HEK293 (cell line): ENCODE measurements around the gene KCNC1.

Experiments
- CTCF ChIA-PET: fragments of 350-600 bp; formaldehyde crosslinking; extraction: SDS; loops from one replicate; lab custom pipeline; 2021; ENCODE audit warnings: antibody characterized with exemption; lab: Yijun Ruan, JAX
- POLR2A ChIA-PET: fragments of 300-600 bp; formaldehyde crosslinking; extraction: SDS; loops from one replicate; lab custom pipeline; 2020; ENCODE audit warnings: antibody characterized with exemption, inconsistent platforms; lab: Yijun Ruan, JAX
- H3K27ac ChIP-seq: fragments of 200-500 bp; sonication (Bioruptor generic); 2 replicates; pipeline ENCODE4 v1.5.1; 2014; ENCODE audit warnings: low read depth, low read length, control low read depth, inconsistent platforms; ENCODE audit errors: extremely low read depth
- H3K36me3 ChIP-seq, 2 experiments: fragments of 200-500 bp in 1 of 2; sonication (Bioruptor generic) in 1 of 2; 1 replicate in 1 of 2; 2 replicates in 1 of 2; pipeline ENCODE4 v1.5.1; 2014 to 2017; ENCODE audit warnings: inconsistent platforms in 2 of 2, low read length in 2 of 2; ENCODE audit not compliant: control insufficient read depth in 2 of 2, insufficient read depth in 1 of 2
- H3K4me1 ChIP-seq: fragments of 200-500 bp; sonication (Bioruptor generic); 2 replicates; pipeline ENCODE4 v1.5.1; 2014; ENCODE audit warnings: mild to moderate bottlenecking, low read length, inconsistent platforms; ENCODE audit not compliant: control insufficient read depth, insufficient read depth
- H3K4me3 ChIP-seq: 2 replicates; pipeline ENCODE4 v1.5.1; 2011; ENCODE audit warnings: low read depth, mild to moderate bottlenecking, control low read depth, low read length, moderate library complexity
- H3K9me3 ChIP-seq: fragments of 200-500 bp; sonication (Bioruptor generic); 2 replicates; pipeline ENCODE4 v1.5.1; 2014; ENCODE audit warnings: low read depth, low read length, inconsistent platforms; ENCODE audit not compliant: control insufficient read depth, insufficient read depth
- BCL11A ChIP-seq: fragments of 450-650 bp; formaldehyde crosslinking; IDR thresholded peaks from 2 replicates; pipeline ENCODE4 v1.5.1; 2016; ENCODE audit warnings: low read depth, missing biosample characterization, missing genetic modification characterization
- ELK4 ChIP-seq: IDR thresholded peaks from 2 replicates; pipeline ENCODE4 v1.6.1; 2011; ENCODE audit warnings: mild to moderate bottlenecking, low read depth, low read length, borderline replicate concordance
- GLIS1 ChIP-seq: fragments of 450-650 bp; formaldehyde crosslinking; IDR thresholded peaks from 2 replicates; pipeline ENCODE4 v1.5.1; 2016; ENCODE audit warnings: missing biosample characterization, missing genetic modification characterization
- KLF16 ChIP-seq: fragments of 450-650 bp; formaldehyde crosslinking; IDR thresholded peaks from 2 replicates; pipeline ENCODE4 v1.5.1; 2017; ENCODE audit warnings: missing biosample characterization, missing genetic modification characterization
- KLF9 ChIP-seq: fragments of 450-650 bp; formaldehyde crosslinking; IDR thresholded peaks from 2 replicates; pipeline ENCODE4 v1.5.1; 2016; ENCODE audit warnings: missing biosample characterization, missing genetic modification characterization, low read depth
- RBAK ChIP-seq: fragments of 450-650 bp; formaldehyde crosslinking; IDR thresholded peaks from 2 replicates; pipeline ENCODE4 v1.5.1; 2016; ENCODE audit warnings: missing biosample characterization, missing genetic modification characterization
- REPIN1 ChIP-seq: fragments of 450-650 bp; formaldehyde crosslinking; IDR thresholded peaks from 2 replicates; pipeline ENCODE4 v1.5.1; 2017; ENCODE audit warnings: missing biosample characterization, missing genetic modification characterization, low read depth
- YY2 ChIP-seq: fragments of 450-650 bp; formaldehyde crosslinking; IDR thresholded peaks from 2 replicates; pipeline ENCODE4 v1.5.1; 2016; ENCODE audit warnings: missing biosample characterization, missing genetic modification characterization
- ZBTB48 ChIP-seq: fragments of 450-650 bp; formaldehyde crosslinking; IDR thresholded peaks from 2 replicates; pipeline ENCODE4 v1.5.1; 2016; ENCODE audit warnings: missing biosample characterization, missing genetic modification characterization
- ZEB2 ChIP-seq: fragments of 450-650 bp; formaldehyde crosslinking; IDR thresholded peaks from 2 replicates; pipeline ENCODE4 v1.5.1; 2016; ENCODE audit warnings: missing biosample characterization, missing genetic modification characterization
- ZFP37 ChIP-seq: fragments of 450-650 bp; formaldehyde crosslinking; IDR thresholded peaks from 2 replicates; pipeline ENCODE4 v1.5.1; 2016; ENCODE audit warnings: missing biosample characterization, missing genetic modification characterization
- ZNF10 ChIP-seq: fragments of 450-650 bp; formaldehyde crosslinking; IDR thresholded peaks from 2 replicates; pipeline ENCODE4 v1.5.1; 2017; ENCODE audit warnings: missing biosample characterization, missing genetic modification characterization
- ZNF112 ChIP-seq: fragments of 450-650 bp; formaldehyde crosslinking; IDR thresholded peaks from 2 replicates; pipeline ENCODE4 v1.5.0; 2017; ENCODE audit warnings: missing biosample characterization, missing genetic modification characterization
- ZNF214 ChIP-seq: fragments of 450-650 bp; formaldehyde crosslinking; IDR thresholded peaks from 2 replicates; pipeline ENCODE4 v1.5.1; 2017; ENCODE audit warnings: missing biosample characterization, mild to moderate bottlenecking, missing genetic modification characterization, borderline replicate concordance
- ZNF221 ChIP-seq: fragments of 450-650 bp; formaldehyde crosslinking; IDR thresholded peaks from 2 replicates; pipeline ENCODE4 v1.5.1; 2017; ENCODE audit warnings: missing biosample characterization, missing genetic modification characterization, borderline replicate concordance
- ZNF23 ChIP-seq: fragments of 450-650 bp; formaldehyde crosslinking; IDR thresholded peaks from 2 replicates; pipeline ENCODE4 v1.5.1; 2016; ENCODE audit warnings: missing biosample characterization, missing genetic modification characterization, borderline replicate concordance
- ZNF24 ChIP-seq: fragments of 450-650 bp; formaldehyde crosslinking; IDR thresholded peaks from 2 replicates; pipeline ENCODE4 v1.5.1; 2016; ENCODE audit warnings: missing biosample characterization, missing genetic modification characterization
- ZNF266 ChIP-seq: fragments of 450-650 bp; formaldehyde crosslinking; IDR thresholded peaks from 2 replicates; pipeline ENCODE4 v1.5.1; 2016; ENCODE audit warnings: missing biosample characterization, missing genetic modification characterization, low read depth
- ZNF311 ChIP-seq: fragments of 450-650 bp; formaldehyde crosslinking; IDR thresholded peaks from 2 replicates; pipeline ENCODE4 v1.5.1; 2017; ENCODE audit warnings: missing biosample characterization, missing genetic modification characterization, borderline replicate concordance
- ZNF350 ChIP-seq: fragments of 450-650 bp; formaldehyde crosslinking; IDR thresholded peaks from 2 replicates; pipeline ENCODE4 v1.5.0; 2017; ENCODE audit warnings: missing biosample characterization, mild to moderate bottlenecking, missing genetic modification characterization
- ZNF488 ChIP-seq: fragments of 450-650 bp; formaldehyde crosslinking; IDR thresholded peaks from 2 replicates; pipeline ENCODE4 v1.5.1; 2016; ENCODE audit warnings: missing biosample characterization, missing genetic modification characterization
- ZNF530 ChIP-seq: fragments of 450-650 bp; formaldehyde crosslinking; IDR thresholded peaks from 2 replicates; pipeline ENCODE4 v1.5.1; 2016; ENCODE audit warnings: low read depth, missing biosample characterization, missing genetic modification characterization
- ZNF558 ChIP-seq: fragments of 450-650 bp; formaldehyde crosslinking; IDR thresholded peaks from 2 replicates; pipeline ENCODE4 v1.5.1; 2016; ENCODE audit warnings: missing biosample characterization, missing genetic modification characterization
- ZNF610 ChIP-seq: fragments of 450-650 bp; formaldehyde crosslinking; IDR thresholded peaks from 2 replicates; pipeline ENCODE4 v1.5.1; 2016; ENCODE audit warnings: missing biosample characterization, missing genetic modification characterization, borderline replicate concordance
- ZNF639 ChIP-seq: fragments of 450-650 bp; formaldehyde crosslinking; IDR thresholded peaks from 2 replicates; pipeline ENCODE4 v1.5.1; 2016; ENCODE audit warnings: missing biosample characterization, missing genetic modification characterization
- ZNF707 ChIP-seq: fragments of 450-650 bp; formaldehyde crosslinking; IDR thresholded peaks from 2 replicates; pipeline ENCODE4 v1.5.1; 2016; ENCODE audit warnings: missing biosample characterization, missing genetic modification characterization
- ZXDB ChIP-seq: fragments of 450-650 bp; formaldehyde crosslinking; IDR thresholded peaks from 2 replicates; pipeline ENCODE4 v1.5.1; 2016; ENCODE audit warnings: missing biosample characterization, missing genetic modification characterization

KCNC1 gene

GRCh38 chr11:17814546-17814945 lies 80.0 kb downstream of the KCNC1 start:
- no peaks in the 10 kb centered on the region for H3K9me3 ChIP-seq
- no peaks in the 10 kb centered on the region for H3K36me3 ChIP-seq
- H3K4me3 ChIP-seq = no peak overlapping the region
- no peaks in the 10 kb centered on the region for H3K4me1 ChIP-seq
- CTCF ChIA-PET = interaction anchor here (0.6 kb wide), 1 partner anchor 116 kb away, joined by 3 read pairs; no protein-coding TSS in a partner anchor
- no peak for TF ChIP-seq ZNF558 (tag by site-specific recombination)
- no peak for TF ChIP-seq ZBTB48 (tag by site-specific recombination)
- no peak for TF ChIP-seq ELK4
- no peak for TF ChIP-seq ZNF350 (tag by site-specific recombination)
- TF ChIP-seq BCL11A (tag by site-specific recombination) = no peak
- TF ChIP-seq ZNF23 (tag by site-specific recombination) = no peak
- TF ChIP-seq ZNF530 (tag by site-specific recombination) = no peak
- no peak for TF ChIP-seq ZNF214 (tag by site-specific recombination)
- TF ChIP-seq ZNF610 = no peak
- no peak for TF ChIP-seq ZNF266 (tag by site-specific recombination)
- TF ChIP-seq, all 188 proteins: peak for 0
- no peak overlapping the region for H3K27ac ChIP-seq
- POLR2A ChIA-PET = no interaction called here

GRCh38 chr11:17816232-17816931 lies 81.8 kb downstream of the KCNC1 start:
- H3K27ac ChIP-seq = no peak overlapping the region
- POLR2A ChIA-PET = no interaction called here
- TF ChIP-seq GLIS1 (tag by site-specific recombination) (no peak), ZNF221 (tag by site-specific recombination) (no peak), ZFP37 (tag by site-specific recombination) (no peak), ZNF639 (tag by site-specific recombination) (no peak), ZXDB (tag by site-specific recombination) (no peak), ZNF311 (tag by site-specific recombination) (no peak), ZNF112 (no peak), ZNF350 (tag by site-specific recombination) (no peak), ZNF24 (tag by site-specific recombination) (no peak), REPIN1 (tag by site-specific recombination) (no peak), ZNF707 (tag by site-specific recombination) (no peak), ZNF10 (tag by site-specific recombination) (no peak), KLF16 (no peak), KLF9 (tag by site-specific recombination) (no peak), RBAK (tag by site-specific recombination) (no peak), YY2 (no peak), ZEB2 (no peak), ZNF488 (tag by site-specific recombination) (no peak)
- H3K36me3 ChIP-seq = no peaks in the 10 kb centered on the region
- no peak overlapping the region for H3K4me3 ChIP-seq
- CTCF ChIA-PET = interaction anchor here (0.8 kb wide), 1 partner anchor 85 kb away, joined by 4 read pairs; no protein-coding TSS in a partner anchor
- no peaks in the 10 kb centered on the region for H3K4me1 ChIP-seq
- H3K9me3 ChIP-seq = no peaks in the 10 kb centered on the region
